Endodermal cell (in vitro differentiated cells): Measurements from ENCODE around the gene CHRNA3. TPM values are rescaled to one million over a fixed set of nuclear protein-coding genes. Genes with fewer than 3 reads are reported as not detected.

Experiments used
- DNase-seq: peaks from one replicate; pipeline ENCODE4 v3.0.0-alpha.2; 2017
- H3K27ac ChIP-seq: 2 replicates; pipeline ENCODE4 v1.5.1; 2013; ENCODE audit warnings: mild to moderate bottlenecking, low read depth, low read length, moderate library complexity
- H3K27me3 ChIP-seq: 2 replicates; pipeline ENCODE4 v1.6.1; 2013; ENCODE audit warnings: mild to moderate bottlenecking, low read length, moderate library complexity; ENCODE audit not compliant: insufficient read depth, control insufficient read depth, poor library complexity, severe bottlenecking
- H3K36me3 ChIP-seq: 2 replicates; pipeline ENCODE4 v1.7.0; 2013; ENCODE audit warnings: mild to moderate bottlenecking, low read length, moderate library complexity; ENCODE audit not compliant: control insufficient read depth, insufficient read depth
- H3K4me1 ChIP-seq: one replicate; pipeline ENCODE4 v1.7.0; 2013; ENCODE audit warnings: low read length; ENCODE audit not compliant: control insufficient read depth, insufficient read depth
- H3K4me3 ChIP-seq: 2 replicates; pipeline ENCODE4 v1.5.1; 2013; ENCODE audit warnings: mild to moderate bottlenecking, low read length, moderate library complexity
- H3K9ac ChIP-seq: 2 replicates; pipeline ENCODE4 v1.6.1; 2013; ENCODE audit warnings: mild to moderate bottlenecking, low read length, moderate library complexity; ENCODE audit not compliant: poor library complexity, severe bottlenecking; ENCODE audit errors: extremely low read depth
- H3K9me3 ChIP-seq: 2 replicates; pipeline ENCODE4 v1.6.1; 2013; ENCODE audit warnings: mild to moderate bottlenecking, low read length, moderate library complexity; ENCODE audit not compliant: control insufficient read depth
- H3K27ac Mint-ChIP-seq: 2 replicates; pipeline ENCODE4 v1.8.0; 2020; ENCODE audit warnings: mixed read lengths
- H3K27me3 Mint-ChIP-seq: 2 replicates; pipeline ENCODE4 v1.8.0; 2021; ENCODE audit warnings: mild to moderate bottlenecking, mixed read lengths; ENCODE audit not compliant: insufficient read depth
- H3K36me3 Mint-ChIP-seq: 2 replicates; pipeline ENCODE4 v1.8.0; 2020; ENCODE audit warnings: low read depth, mixed read lengths
- H3K4me1 Mint-ChIP-seq: 2 replicates; pipeline ENCODE4 v1.8.0; 2020; ENCODE audit warnings: mixed read lengths
- H3K4me3 Mint-ChIP-seq: 2 replicates; pipeline ENCODE4 v1.8.0; 2020; ENCODE audit warnings: mild to moderate bottlenecking, moderate library complexity, mixed read lengths
- H3K9me3 Mint-ChIP-seq: 2 replicates; pipeline ENCODE4 v1.8.0; 2020; ENCODE audit warnings: mild to moderate bottlenecking, mixed read lengths
- CTCF ChIP-seq: fragments of 200-600 bp; sonication (generic); conservative IDR thresholded peaks from 2 replicates; pipeline ENCODE4 v1.5.0; 2021; ENCODE audit warnings: antibody characterized with exemption, mild to moderate bottlenecking
- WGBS, 2 experiments: methylation state at CpG; one replicate each; pipeline versions ENCODE4 v1.1.5 to v1.1.7; 2013; ENCODE audit warnings: missing lambda C conversion rate in 2 of 2, mixed read lengths in 1 of 2; ENCODE audit not compliant: insufficient coverage in 1 of 2, insufficient read length in 1 of 2; 5-methylcytosine and 5-hydroxymethylcytosine counted together
- total RNA-seq, 2 donors: library from RNA; stranded (reverse); fragmentation: NEBNext Ultra II Directional in 1 of 2; extraction: Animal tissue kit (Norgen Biotek cat#: 25700) in 1 of 2; gene quantifications; 2 replicates in 1 of 2; 3 replicates in 1 of 2; pipeline ENCODE4 v1.2.1, GENCODE V29; 2021

Gene CHRNA3
- total RNA-seq, 2 donors from 2014 or later: 1.6 to 3.7 TPM

- H3K36me3 Mint-ChIP-seq: peaks cover 6% of the 10 kb centered on the region
- Histone ChIP-seq H3K4me3 (no peak overlapping the region), H3K9me3 (peaks cover 9% of the 10 kb centered on the region), H3K27ac (no peak overlapping the region), H3K9ac (no peak overlapping the region), H3K27me3 (no peaks in the 10 kb centered on the region), H3K36me3 (no peaks in the 10 kb centered on the region), H3K4me1 (no peaks in the 10 kb centered on the region)
- no peaks in the 10 kb centered on the region for H3K27me3 Mint-ChIP-seq
- H3K9me3 Mint-ChIP-seq: peaks cover 15% of the 10 kb centered on the region
- no peak overlapping the region for H3K4me3 Mint-ChIP-seq
- DNase-seq: no peak
- H3K27ac Mint-ChIP-seq: no peak overlapping the region
- no peak for TF ChIP-seq CTCF
- H3K4me1 Mint-ChIP-seq: no peaks in the 10 kb centered on the region
- WGBS, 2 experiments: 88 to 93% methylated on average over 9 of the region's 9 CpGs
These were observed 10.3 kb upstream of the CHRNA3 start for GRCh38 chr15:78630886-78631633.

DNA sequence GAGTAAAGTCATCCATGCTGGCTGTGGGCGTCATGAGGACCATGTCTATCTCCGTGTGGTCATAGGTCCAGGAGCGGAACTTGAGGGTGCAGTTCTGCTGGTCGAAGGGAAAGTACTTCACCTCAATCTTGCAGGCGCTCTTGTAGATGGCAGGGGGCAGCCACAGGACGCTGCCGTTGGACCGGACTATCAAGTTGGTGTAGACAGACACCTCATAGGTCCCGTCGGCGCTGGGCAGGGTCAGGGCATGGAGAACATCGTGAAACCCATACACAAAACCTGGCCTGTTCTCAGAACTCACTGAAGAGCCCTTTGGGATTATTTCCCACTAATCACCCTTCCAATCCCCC lies 8.9 kb upstream of the CHRNA3 start:
- H3K36me3 Mint-ChIP-seq: peaks cover 6% of the 10 kb centered on the region
- H3K27ac ChIP-seq: no peak overlapping the region
- no peak overlapping the region for H3K4me3 Mint-ChIP-seq
- no peaks in the 10 kb centered on the region for H3K27me3 Mint-ChIP-seq
- no peaks in the 10 kb centered on the region for H3K4me1 Mint-ChIP-seq
- H3K27me3 ChIP-seq: no peaks in the 10 kb centered on the region
- DNase-seq: no peak
- no peak overlapping the region for H3K9ac ChIP-seq
- H3K9me3 ChIP-seq: peaks cover 9% of the 10 kb centered on the region
- H3K4me1 ChIP-seq: no peaks in the 10 kb centered on the region
- H3K9me3 Mint-ChIP-seq: peaks cover 15% of the 10 kb centered on the region
- no peak for TF ChIP-seq CTCF
- H3K36me3 ChIP-seq: no peaks in the 10 kb centered on the region
- 90 to 91% methylated on average over 8 to 12 of the region's 12 CpGs for WGBS, 2 experiments
- H3K4me3 ChIP-seq: no peak overlapping the region
- no peak overlapping the region for H3K27ac Mint-ChIP-seq

DNA sequence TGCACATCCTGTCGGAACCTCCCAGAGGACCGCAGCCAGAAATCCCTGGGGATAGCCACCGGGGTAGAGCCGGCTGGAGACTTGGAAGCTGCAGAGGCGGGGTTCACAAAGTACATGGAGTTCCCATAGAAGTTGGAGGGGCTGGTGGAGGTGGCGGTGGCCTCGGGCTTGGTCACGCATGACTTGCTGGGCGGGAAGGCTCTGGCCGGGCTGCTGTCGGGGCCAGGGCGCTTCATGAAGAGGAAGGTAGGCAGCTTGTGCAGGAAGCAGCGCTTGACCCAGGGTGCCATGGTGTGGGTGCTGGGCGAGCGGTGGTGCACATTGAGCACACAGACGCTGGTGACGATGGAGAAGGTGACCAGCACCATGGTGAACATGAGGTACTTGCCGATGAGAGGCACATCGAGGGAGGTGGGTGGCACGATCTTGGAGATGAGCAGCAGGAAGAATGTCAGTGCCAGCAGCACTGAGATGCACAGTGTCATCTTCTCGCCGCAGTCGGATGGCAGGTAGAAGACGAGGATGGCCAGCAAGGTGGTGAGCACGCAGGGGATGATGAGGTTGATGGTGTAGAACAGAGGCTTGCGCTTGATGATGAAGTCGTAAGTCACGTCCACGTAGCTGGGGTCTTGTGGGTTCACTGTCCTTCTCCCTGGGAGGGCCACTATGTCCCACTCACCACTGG lies 8.4 kb upstream of the CHRNA3 start:
- Histone ChIP-seq H3K27ac (no peak overlapping the region), H3K4me3 (no peak overlapping the region), H3K4me1 (no peaks in the 10 kb centered on the region), H3K36me3 (no peaks in the 10 kb centered on the region), H3K9me3 (peaks cover 9% of the 10 kb centered on the region), H3K27me3 (no peaks in the 10 kb centered on the region), H3K9ac (no peak overlapping the region)
- DNase-seq: no peak
- no peak for TF ChIP-seq CTCF
- H3K36me3 Mint-ChIP-seq: peaks cover 6% of the 10 kb centered on the region
- 95 to 98% methylated on average over 24 to 29 of the region's 29 CpGs for WGBS, 2 experiments
- H3K4me1 Mint-ChIP-seq: no peaks in the 10 kb centered on the region
- peaks cover 15% of the 10 kb centered on the region for H3K9me3 Mint-ChIP-seq
- H3K4me3 Mint-ChIP-seq: no peak overlapping the region
- no peaks in the 10 kb centered on the region for H3K27me3 Mint-ChIP-seq
- H3K27ac Mint-ChIP-seq: no peak overlapping the region
